ENCODE measurements around the gene EIF3A. TPM values are rescaled to one million over a fixed set of nuclear protein-coding genes. Genes with fewer than 3 reads are reported as not detected.
A peak's percentile ranks its signal among the peaks of the same experiment; 100 is the strongest.

EIF3A gene
- total RNA-seq, 6 experiments from 2014 or later = 132 to 149 (median 139) TPM

GRCh38 chr10:119119400-119119799 is 38.8 kb upstream of the EIF3A start:
- no peak overlapping the region for H3K4me3 Mint-ChIP-seq
- DNase-seq = no peak
- peaks cover 21% of the 10 kb centered on the region for H3K4me1 Mint-ChIP-seq (ENCODE audit: low read depth)
- peaks cover 17% of the 10 kb centered on the region for H3K36me3 Mint-ChIP-seq (ENCODE audit: low read depth)
- no peaks in the 10 kb centered on the region for H3K9me3 Mint-ChIP-seq
- no peaks in the 10 kb centered on the region for H3K27me3 Mint-ChIP-seq (ENCODE audit: insufficient read depth)
- no peak for TF ChIP-seq CTCF (IDR thresholded peaks at IDR 0.05)
- peak overlapping the region; percentile 46; the same call in 1 of the 2 replicates for H3K27ac Mint-ChIP-seq

DNA sequence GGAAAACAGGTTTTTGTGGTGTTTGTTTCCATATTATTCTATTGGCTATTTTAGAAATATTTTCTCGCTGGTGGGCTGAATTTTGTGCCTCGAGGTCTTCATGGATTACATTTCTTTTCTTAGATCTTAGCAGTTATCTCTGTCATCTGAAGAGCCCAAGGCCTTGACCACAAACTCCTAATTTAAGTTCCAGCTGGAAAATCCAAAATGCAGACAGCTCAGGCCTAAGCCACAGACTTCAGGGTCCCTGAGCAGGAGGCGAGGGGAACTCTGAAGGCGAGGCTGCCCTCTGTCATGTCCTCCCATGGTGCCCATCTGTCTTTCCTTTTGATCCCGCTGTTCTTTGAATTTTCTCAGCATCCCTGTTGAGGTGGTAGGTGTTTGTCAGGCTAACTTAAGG is 37.6 kb upstream of the EIF3A start:
- no peak overlapping the region for H3K4me3 Mint-ChIP-seq
- no peak overlapping the region for H3K27ac Mint-ChIP-seq
- no peaks in the 10 kb centered on the region; the same call in 1 of the 2 replicates for H3K27me3 Mint-ChIP-seq (ENCODE audit: insufficient read depth)
- H3K4me1 Mint-ChIP-seq (ENCODE audit: low read depth) = peaks cover 33% of the 10 kb centered on the region
- peaks cover 17% of the 10 kb centered on the region for H3K36me3 Mint-ChIP-seq (ENCODE audit: low read depth)
- no peaks in the 10 kb centered on the region for H3K9me3 Mint-ChIP-seq
- TF ChIP-seq CTCF (IDR thresholded peaks at IDR 0.05) = no peak
- DNase-seq = no peak

GRCh38 chr10:119116326-119116951 is 35.8 kb upstream of the EIF3A start:
- no peaks in the 10 kb centered on the region; the same call in 1 of the 2 replicates for H3K27me3 Mint-ChIP-seq (ENCODE audit: insufficient read depth)
- H3K36me3 Mint-ChIP-seq (ENCODE audit: low read depth) = peaks cover 10% of the 10 kb centered on the region
- peak overlapping the region; percentile 40; the same call in 1 of the 2 replicates for H3K27ac Mint-ChIP-seq
- TF ChIP-seq CTCF (IDR thresholded peaks at IDR 0.05) = no peak
- no peaks in the 10 kb centered on the region for H3K9me3 Mint-ChIP-seq
- peaks cover 45% of the 10 kb centered on the region for H3K4me1 Mint-ChIP-seq (ENCODE audit: low read depth)
- DNase-seq = no peak
- H3K4me3 Mint-ChIP-seq = no peak overlapping the region

DNA sequence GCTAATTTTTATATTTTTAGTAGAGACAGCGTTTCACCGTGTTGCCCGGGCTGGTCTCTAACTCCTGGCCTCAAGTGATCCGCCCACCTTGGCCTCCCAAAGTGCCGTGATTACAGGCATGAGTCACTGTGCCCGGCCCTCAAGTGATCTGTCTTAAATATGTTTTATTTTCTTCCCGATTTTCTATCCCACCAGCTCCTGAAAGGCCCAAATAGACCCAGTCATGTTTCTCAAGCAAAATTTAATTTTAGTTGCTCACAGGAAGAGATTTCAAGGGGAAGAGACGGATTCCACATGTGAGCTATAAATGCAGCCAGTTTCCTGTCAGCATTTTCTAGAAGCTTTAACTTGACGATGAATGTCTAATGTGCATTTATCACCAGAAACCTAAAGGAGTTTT is 35.3 kb upstream of the EIF3A start:
- H3K4me3 Mint-ChIP-seq = no peak overlapping the region
- TF ChIP-seq CTCF (IDR thresholded peaks at IDR 0.05) = no peak
- no peaks in the 10 kb centered on the region; the same call in 1 of the 2 replicates for H3K27me3 Mint-ChIP-seq (ENCODE audit: insufficient read depth)
- peak overlapping the region; percentile 40 for H3K27ac Mint-ChIP-seq
- no peak for DNase-seq
- H3K4me1 Mint-ChIP-seq (ENCODE audit: low read depth) = peaks cover 48% of the 10 kb centered on the region
- peaks cover 10% of the 10 kb centered on the region for H3K36me3 Mint-ChIP-seq (ENCODE audit: low read depth)
- H3K9me3 Mint-ChIP-seq = no peaks in the 10 kb centered on the region

DNA sequence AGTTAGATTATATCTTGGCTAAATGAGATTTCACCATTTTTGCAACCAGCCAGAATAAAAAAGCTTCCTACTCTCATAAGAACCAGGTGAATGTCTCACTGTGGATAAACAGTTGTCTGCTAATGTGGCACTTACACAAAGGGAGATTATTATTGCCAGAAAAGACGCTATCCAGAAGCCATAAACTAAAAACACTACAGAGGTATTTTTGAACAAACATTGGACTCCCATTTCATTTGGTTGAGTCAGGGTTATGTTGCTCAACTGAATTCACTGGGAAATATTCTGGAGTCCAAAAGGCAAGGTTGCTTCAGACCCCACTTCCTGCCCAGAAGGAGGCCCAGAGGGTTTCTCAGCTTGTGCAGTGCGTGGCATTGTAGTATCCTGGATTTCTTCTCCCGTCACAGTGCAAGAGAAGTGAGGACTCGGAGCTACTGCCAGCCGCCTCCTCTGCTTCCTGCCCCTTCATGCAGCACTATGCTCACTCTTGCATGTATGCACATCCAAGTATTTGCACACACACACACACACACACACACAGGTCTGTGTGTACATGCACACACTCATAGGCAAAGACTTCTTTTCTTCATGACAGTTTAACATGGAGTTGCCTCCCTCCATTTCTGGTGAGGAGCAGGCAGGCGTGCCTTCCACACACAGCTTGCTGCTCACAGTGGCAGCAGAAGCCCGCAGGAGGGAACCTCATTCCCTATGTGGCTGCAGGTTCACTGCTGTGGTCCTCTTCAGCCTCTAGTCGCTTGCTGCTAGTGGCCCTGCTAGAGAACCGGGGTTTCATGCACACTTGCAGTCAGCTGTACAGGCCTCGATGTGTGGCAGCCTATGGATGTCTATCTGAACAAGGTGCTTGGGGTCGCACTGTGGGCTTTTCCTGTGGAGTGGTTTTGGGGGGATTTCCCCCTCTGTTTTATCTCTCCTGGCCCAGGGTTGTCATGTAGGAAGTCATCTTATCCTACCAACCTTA is 33.4 kb upstream of the EIF3A start:
- Mint-ChIP-seq H3K4me1 (ENCODE audit: low read depth) (peaks cover 37% of the 10 kb centered on the region), H3K27me3 (ENCODE audit: insufficient read depth) (no peaks in the 10 kb centered on the region; the same call in 1 of the 2 replicates), H3K27ac (peak overlapping the region; percentile 91), H3K9me3 (no peaks in the 10 kb centered on the region), H3K4me3 (peak overlapping the region; percentile 43), H3K36me3 (ENCODE audit: low read depth) (peaks cover 10% of the 10 kb centered on the region)
- no peak for TF ChIP-seq CTCF (IDR thresholded peaks at IDR 0.05)
- DNase-seq = peak; percentile 90

Measured in HFFc6 (cell line).